Measurements from ENCODE around the gene SLC6A5.

The SLC6A5 gene

GRCh38 chr11:20656901-20657300, 57.5 kb downstream of the SLC6A5 start:
- no peak for DNase-seq (ENCODE audit: extremely low read depth, low read depth)
- no peak for TF ChIP-seq CTCF (IDR thresholded peaks at IDR 0.05; ENCODE audit: low read depth, low read length)

GRCh38 chr11:20658135-20658534, 58.7 kb downstream of the SLC6A5 start:
- TF ChIP-seq CTCF (IDR thresholded peaks at IDR 0.05; ENCODE audit: low read depth, low read length) = no peak
- DNase-seq (ENCODE audit: extremely low read depth, low read depth) = no peak

GRCh38 chr11:20661445-20661844, 62.0 kb downstream of the SLC6A5 start:
- TF ChIP-seq CTCF (IDR thresholded peaks at IDR 0.05; ENCODE audit: low read depth, low read length) = no peak
- no peak for DNase-seq (ENCODE audit: extremely low read depth, low read depth)

GRCh38 chr11:20661850-20662249, 62.4 kb downstream of the SLC6A5 start:
- no peak for DNase-seq (ENCODE audit: extremely low read depth, low read depth)
- TF ChIP-seq CTCF (IDR thresholded peaks at IDR 0.05; ENCODE audit: low read depth, low read length) = no peak

GRCh38 chr11:20668131-20668809, 68.9 kb downstream of the SLC6A5 start:
- DNase-seq (ENCODE audit: extremely low read depth, low read depth) = no peak
- TF ChIP-seq CTCF (IDR thresholded peaks at IDR 0.05; ENCODE audit: low read depth, low read length) = no peak

GRCh38 chr11:20668844-20669819, 69.7 kb downstream of the SLC6A5 start, which contains the start of gene NELL1:
TSS of gene NELL1 (plus strand) at chr11:20669586.
- no peak for TF ChIP-seq CTCF (IDR thresholded peaks at IDR 0.05; ENCODE audit: low read depth, low read length)
- DNase-seq (ENCODE audit: extremely low read depth, low read depth) = no peak

Data from AG09319 (cell line).